ENCODE results near the gene ASTN2. TPM values are rescaled to one million over a fixed set of nuclear protein-coding genes. Genes with fewer than 3 reads are reported as not detected.

The ASTN2 gene
- total RNA-seq, 1 donor from 2014 or later, result 15.9 TPM

DNA sequence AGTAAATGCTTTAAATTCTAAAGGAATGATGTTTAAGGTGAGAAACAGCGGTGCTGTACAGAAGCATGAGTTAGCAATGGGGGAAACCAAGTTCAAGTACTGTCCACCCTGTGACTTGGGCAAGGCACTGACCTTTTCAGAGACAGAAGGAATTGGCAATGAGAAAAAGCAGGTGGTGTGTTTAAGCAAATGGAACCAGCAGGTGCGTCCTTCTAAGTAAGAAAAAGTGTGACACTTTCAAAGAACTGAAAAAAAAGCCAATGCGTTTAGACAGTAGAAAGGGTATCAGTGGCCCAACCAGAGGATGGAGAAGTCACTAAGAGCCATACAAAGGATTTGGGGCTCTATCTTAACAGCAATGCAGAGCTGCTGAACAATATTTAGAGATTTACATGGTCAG lies 1010.6 kb downstream of the ASTN2 start:
- Mint-ChIP-seq H3K27me3 (no peaks in the 10 kb centered on the region), H3K36me3 (no peaks in the 10 kb centered on the region), H3K27ac (no peak overlapping the region), H3K9me3 (no peaks in the 10 kb centered on the region), H3K4me3 (no peak overlapping the region), H3K4me1 (ENCODE audit: unreplicated experiment) (no peaks in the 10 kb centered on the region)
- DNase-seq (ENCODE audit: extremely low spot score, unreplicated experiment), result no peak
- TF ChIP-seq, protein P1, sequence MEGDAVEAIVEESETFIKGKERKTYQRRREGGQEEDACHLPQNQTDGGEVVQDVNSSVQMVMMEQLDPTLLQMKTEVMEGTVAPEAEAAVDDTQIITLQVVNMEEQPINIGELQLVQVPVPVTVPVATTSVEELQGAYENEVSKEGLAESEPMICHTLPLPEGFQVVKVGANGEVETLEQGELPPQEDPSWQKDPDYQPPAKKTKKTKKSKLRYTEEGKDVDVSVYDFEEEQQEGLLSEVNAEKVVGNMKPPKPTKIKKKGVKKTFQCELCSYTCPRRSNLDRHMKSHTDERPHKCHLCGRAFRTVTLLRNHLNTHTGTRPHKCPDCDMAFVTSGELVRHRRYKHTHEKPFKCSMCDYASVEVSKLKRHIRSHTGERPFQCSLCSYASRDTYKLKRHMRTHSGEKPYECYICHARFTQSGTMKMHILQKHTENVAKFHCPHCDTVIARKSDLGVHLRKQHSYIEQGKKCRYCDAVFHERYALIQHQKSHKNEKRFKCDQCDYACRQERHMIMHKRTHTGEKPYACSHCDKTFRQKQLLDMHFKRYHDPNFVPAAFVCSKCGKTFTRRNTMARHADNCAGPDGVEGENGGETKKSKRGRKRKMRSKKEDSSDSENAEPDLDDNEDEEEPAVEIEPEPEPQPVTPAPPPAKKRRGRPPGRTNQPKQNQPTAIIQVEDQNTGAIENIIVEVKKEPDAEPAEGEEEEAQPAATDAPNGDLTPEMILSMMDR (conservative IDR thresholded peaks at IDR 0.05), result no peak

DNA sequence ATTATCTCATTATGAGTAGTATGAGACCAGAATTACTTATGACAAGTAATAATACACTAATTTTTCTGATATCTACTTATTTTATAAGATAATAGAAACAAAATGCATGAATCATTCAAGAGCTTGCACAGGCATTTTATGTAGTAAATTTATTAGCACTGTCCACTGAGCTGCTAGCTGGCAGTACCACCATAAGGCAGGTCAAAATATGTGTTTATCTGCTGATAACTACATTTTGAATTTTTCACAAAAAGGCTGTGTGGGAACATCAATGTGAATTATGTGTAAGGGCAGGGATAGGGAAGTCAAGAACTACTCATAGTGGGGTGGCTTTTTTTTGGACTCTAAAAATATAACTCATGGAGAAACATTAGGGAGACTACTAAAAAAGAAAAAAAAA lies 1011.7 kb downstream of the ASTN2 start:
- TF ChIP-seq, protein P1 (conservative IDR thresholded peaks at IDR 0.05), result no peak
- no peaks in the 10 kb centered on the region for H3K9me3 Mint-ChIP-seq
- H3K4me1 Mint-ChIP-seq (ENCODE audit: unreplicated experiment), result no peaks in the 10 kb centered on the region
- DNase-seq (ENCODE audit: extremely low spot score, unreplicated experiment), result no peak
- no peaks in the 10 kb centered on the region for H3K27me3 Mint-ChIP-seq
- peaks cover 6% of the 10 kb centered on the region for H3K36me3 Mint-ChIP-seq
- no peak overlapping the region for H3K4me3 Mint-ChIP-seq
- H3K27ac Mint-ChIP-seq, result no peak overlapping the region

DNA sequence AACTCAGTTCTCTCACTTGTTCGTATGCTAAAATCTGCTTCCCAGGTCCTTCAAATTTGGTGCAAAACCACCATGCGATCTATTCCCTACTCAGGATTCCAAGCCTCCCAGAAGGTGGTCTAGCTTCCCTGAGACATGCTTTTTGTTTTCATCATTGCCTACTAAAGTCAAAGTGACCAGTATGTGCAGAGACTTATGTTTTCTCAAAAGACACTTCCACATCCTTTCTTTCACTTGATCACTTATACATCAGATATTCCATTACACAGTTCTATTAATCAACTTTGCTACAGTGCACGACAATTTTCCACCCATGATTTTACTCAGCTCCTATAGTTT lies 1019.2 kb downstream of the ASTN2 start:
- H3K27me3 Mint-ChIP-seq, result no peaks in the 10 kb centered on the region
- H3K4me3 Mint-ChIP-seq, result no peak overlapping the region
- no peaks in the 10 kb centered on the region for H3K9me3 Mint-ChIP-seq
- TF ChIP-seq, protein P1 (conservative IDR thresholded peaks at IDR 0.05), result no peak
- no peaks in the 10 kb centered on the region for H3K4me1 Mint-ChIP-seq (ENCODE audit: unreplicated experiment)
- no peak for DNase-seq (ENCODE audit: extremely low spot score, unreplicated experiment)
- H3K27ac Mint-ChIP-seq, result no peak overlapping the region
- peaks cover 28% of the 10 kb centered on the region for H3K36me3 Mint-ChIP-seq

DNA sequence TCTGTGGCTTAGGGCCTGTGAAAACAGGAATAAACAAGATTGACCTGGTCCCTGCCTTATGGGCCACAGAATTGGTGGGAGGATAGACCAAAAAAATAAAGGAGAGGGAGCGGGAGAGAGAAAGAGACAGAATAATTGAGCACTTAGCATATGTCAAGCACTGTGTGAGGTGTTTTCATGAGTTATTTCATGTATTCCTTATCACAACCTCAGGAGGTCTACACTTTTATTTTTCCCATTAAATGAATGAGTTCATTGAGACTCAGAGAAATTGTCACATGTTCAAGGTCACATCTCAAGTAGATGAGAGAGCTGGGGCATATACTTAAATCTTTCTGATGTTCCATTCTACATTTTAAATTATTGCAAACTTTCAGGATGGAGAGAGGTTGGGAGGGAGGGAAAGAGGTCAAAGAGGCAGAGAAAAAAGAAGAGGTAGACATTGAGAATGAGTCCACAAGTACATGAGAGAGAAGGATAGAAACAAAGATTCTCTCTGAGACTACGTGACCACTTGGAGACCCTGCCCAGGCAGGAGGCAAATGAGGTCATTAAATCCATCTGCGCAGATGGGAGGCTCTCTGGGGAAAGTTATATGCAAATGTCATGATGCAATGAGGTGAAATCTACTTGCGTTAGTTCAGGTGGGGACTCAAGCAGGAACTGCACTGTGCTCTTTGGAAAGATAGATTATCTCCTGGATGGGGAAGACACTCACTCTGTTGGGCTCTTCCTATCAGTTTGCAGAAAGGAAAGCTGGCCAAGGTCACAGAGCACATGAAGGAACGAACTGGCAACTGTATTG lies 1019.8 kb downstream of the ASTN2 start:
- DNase-seq (ENCODE audit: extremely low spot score, unreplicated experiment), result no peak
- Mint-ChIP-seq H3K4me3 (no peak overlapping the region), H3K9me3 (no peaks in the 10 kb centered on the region), H3K36me3 (peaks cover 30% of the 10 kb centered on the region), H3K4me1 (ENCODE audit: unreplicated experiment) (no peaks in the 10 kb centered on the region), H3K27ac (no peak overlapping the region), H3K27me3 (no peaks in the 10 kb centered on the region)
- TF ChIP-seq, protein P1 (conservative IDR thresholded peaks at IDR 0.05), result no peak

DNA sequence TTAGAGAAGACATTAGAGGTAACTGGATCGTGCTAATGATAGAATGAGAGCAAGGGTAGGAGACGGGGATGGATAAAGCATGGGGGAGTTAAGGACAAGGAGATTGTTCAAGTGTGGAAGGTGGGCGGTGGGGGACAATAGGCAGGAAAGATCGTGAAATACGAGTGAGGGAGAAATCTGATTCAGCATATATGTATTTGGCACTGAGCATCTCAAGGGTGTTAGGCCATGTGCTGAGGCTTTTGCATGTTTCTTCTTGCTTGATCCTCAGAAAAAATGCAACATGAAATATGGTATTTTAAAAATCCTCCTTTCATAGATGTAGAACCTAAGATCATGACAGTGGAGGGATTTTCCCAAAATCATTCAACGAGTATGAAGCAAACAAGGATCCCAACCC lies 1020.8 kb downstream of the ASTN2 start:
- no peak overlapping the region for H3K27ac Mint-ChIP-seq
- H3K4me1 Mint-ChIP-seq (ENCODE audit: unreplicated experiment), result no peaks in the 10 kb centered on the region
- H3K4me3 Mint-ChIP-seq, result no peak overlapping the region
- TF ChIP-seq, protein P1 (conservative IDR thresholded peaks at IDR 0.05), result no peak
- no peak for DNase-seq (ENCODE audit: extremely low spot score, unreplicated experiment)
- peaks cover 34% of the 10 kb centered on the region for H3K36me3 Mint-ChIP-seq
- no peaks in the 10 kb centered on the region for H3K9me3 Mint-ChIP-seq
- no peaks in the 10 kb centered on the region for H3K27me3 Mint-ChIP-seq
